Smooth muscle cell (in vitro differentiated cells): ENCODE results near the gene CTIF. TPM values are rescaled to one million over a fixed set of nuclear protein-coding genes. Genes with fewer than 3 reads are reported as not detected.

Source experiments
- DNase-seq: peaks from one replicate; lab custom pipeline; 2025; ENCODE audit not compliant: unreplicated experiment; lab: John Stamatoyannopoulos, UW
- H2AFZ ChIP-seq: fragments of 200-600 bp; sonication (generic); 2 replicates; pipeline ENCODE4 v1.6.0; 2016; ENCODE audit warnings: antibody characterized with exemption, low read depth, mild to moderate bottlenecking
- H3F3A ChIP-seq: fragments of 200-600 bp; sonication (generic); 2 replicates; pipeline ENCODE4 v1.6.0; 2017; ENCODE audit warnings: antibody characterized with exemption, low read depth
- H3K27ac ChIP-seq: fragments of 200-600 bp; sonication (generic); 2 replicates; pipeline ENCODE4 v1.5.1; 2016; ENCODE audit warnings: low read depth, mild to moderate bottlenecking
- H3K27me3 ChIP-seq: fragments of 200-600 bp; sonication (generic); 2 replicates; pipeline ENCODE4 v1.6.1; 2016; ENCODE audit warnings: low read depth, mild to moderate bottlenecking
- H3K36me3 ChIP-seq: fragments of 200-600 bp; sonication (generic); 2 replicates; pipeline ENCODE4 v1.5.1; 2016; ENCODE audit warnings: low read depth
- H3K4me1 ChIP-seq: fragments of 200-600 bp; sonication (generic); 2 replicates; pipeline ENCODE4 v1.5.1; 2016; ENCODE audit warnings: low read depth
- H3K4me2 ChIP-seq: fragments of 200-600 bp; sonication (generic); 2 replicates; pipeline ENCODE4 v1.6.0; 2016; ENCODE audit warnings: mild to moderate bottlenecking
- H3K4me3 ChIP-seq: fragments of 200-600 bp; sonication (generic); 2 replicates; pipeline ENCODE4 v1.5.1; 2016; ENCODE audit warnings: mild to moderate bottlenecking
- H3K79me2 ChIP-seq: fragments of 200-600 bp; sonication (generic); 2 replicates; pipeline ENCODE4 v1.6.0; 2016; ENCODE audit warnings: low read depth, mild to moderate bottlenecking
- H3K9ac ChIP-seq: fragments of 200-600 bp; sonication (generic); 2 replicates; pipeline ENCODE4 v1.6.0; 2016; ENCODE audit warnings: low read depth
- H3K9me3 ChIP-seq: fragments of 200-600 bp; sonication (generic); replicated peaks from 2 replicates; pipeline ENCODE4 v1.5.1; 2016; ENCODE audit warnings: low read depth
- H4K20me1 ChIP-seq: fragments of 200-600 bp; sonication (generic); 2 replicates; pipeline ENCODE4 v1.6.0; 2016; ENCODE audit warnings: low read depth
- WGBS: methylation state at CpG from one replicate; pipeline ENCODE4 v1.1.7; 2016; ENCODE audit warnings: low lambda C conversion rate; 5-methylcytosine and 5-hydroxymethylcytosine counted together
- polyA plus RNA-seq: library from polyadenylated mRNA; unstranded; fragments of >200 nt; fragmentation: Nextera tagmentation; extraction: Ambion mirVana; gene quantifications from 2 replicates; pipeline ENCODE4 v1.2.1, GENCODE V29; 2016
- total RNA-seq: library from RNA; depleted of rRNA; stranded (reverse); fragments of >200 nt; gene quantifications from 2 replicates; pipeline ENCODE4 v1.2.3, GENCODE V29; 2014
- TF ChIP-seq, protein P1 (sequence below): fragments of 200-600 bp; sonication (generic); IDR thresholded peaks from 2 replicates; pipeline ENCODE4 v1.5.1; 2017; ENCODE audit warnings: borderline replicate concordance, mild to moderate bottlenecking, antibody characterized with exemption; ENCODE audit not compliant: insufficient read depth, poor library complexity, severe bottlenecking

Gene CTIF
- total and polyA plus RNA-seq, 2 experiments from 2014 or later, result 22.2 to 25.3 TPM

DNA sequence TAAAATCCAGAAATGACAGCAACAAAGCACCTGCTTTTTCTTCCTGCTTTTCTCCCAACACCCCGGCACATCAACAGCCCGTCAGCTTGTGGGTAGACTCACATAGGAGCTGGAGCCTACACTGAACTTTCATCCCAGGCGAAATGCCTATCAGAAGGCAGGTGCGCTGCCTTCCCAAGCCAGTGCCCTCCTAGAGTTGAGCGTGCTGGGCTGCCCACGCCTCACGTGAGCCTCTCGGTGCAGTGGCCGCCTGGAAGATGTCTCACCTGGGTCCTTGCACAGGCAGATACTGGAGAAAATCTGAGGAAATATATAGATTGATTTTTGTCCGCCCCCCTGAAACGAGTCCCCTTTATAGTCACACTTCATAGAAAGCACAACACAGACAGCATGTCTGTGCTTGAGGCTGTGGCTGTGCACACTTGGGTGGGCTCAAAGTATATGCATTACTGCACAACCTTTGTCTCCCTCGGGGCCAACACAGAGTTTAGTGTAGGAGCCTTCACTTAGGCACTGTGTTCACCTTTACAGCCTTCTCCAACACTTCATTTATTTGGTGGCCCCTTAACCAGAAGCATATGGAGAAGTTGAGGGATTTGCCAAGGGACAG is 299.4 kb downstream of the CTIF start:
- Histone ChIP-seq H3K4me3 (no peak overlapping the region), H3K27me3 (no peaks in the 10 kb centered on the region), H3K4me2 (peak overlapping the region; percentile 69), H3F3A (peaks cover 38% of the 10 kb centered on the region), H2AFZ (no peak overlapping the region), H3K27ac (peak overlapping the region; percentile 97), H3K9me3 (no peaks in the 10 kb centered on the region), H3K9ac (peak overlapping the region; percentile 74), H3K79me2 (peaks cover 5% of the 10 kb centered on the region), H3K36me3 (no peaks in the 10 kb centered on the region), H4K20me1 (no peaks in the 10 kb centered on the region), H3K4me1 (peaks cover 43% of the 10 kb centered on the region)
- TF ChIP-seq, protein P1, sequence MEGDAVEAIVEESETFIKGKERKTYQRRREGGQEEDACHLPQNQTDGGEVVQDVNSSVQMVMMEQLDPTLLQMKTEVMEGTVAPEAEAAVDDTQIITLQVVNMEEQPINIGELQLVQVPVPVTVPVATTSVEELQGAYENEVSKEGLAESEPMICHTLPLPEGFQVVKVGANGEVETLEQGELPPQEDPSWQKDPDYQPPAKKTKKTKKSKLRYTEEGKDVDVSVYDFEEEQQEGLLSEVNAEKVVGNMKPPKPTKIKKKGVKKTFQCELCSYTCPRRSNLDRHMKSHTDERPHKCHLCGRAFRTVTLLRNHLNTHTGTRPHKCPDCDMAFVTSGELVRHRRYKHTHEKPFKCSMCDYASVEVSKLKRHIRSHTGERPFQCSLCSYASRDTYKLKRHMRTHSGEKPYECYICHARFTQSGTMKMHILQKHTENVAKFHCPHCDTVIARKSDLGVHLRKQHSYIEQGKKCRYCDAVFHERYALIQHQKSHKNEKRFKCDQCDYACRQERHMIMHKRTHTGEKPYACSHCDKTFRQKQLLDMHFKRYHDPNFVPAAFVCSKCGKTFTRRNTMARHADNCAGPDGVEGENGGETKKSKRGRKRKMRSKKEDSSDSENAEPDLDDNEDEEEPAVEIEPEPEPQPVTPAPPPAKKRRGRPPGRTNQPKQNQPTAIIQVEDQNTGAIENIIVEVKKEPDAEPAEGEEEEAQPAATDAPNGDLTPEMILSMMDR, result no peak
- 91% methylated on average over 12 of the region's 12 CpGs for WGBS
- DNase-seq, result no peak

DNA sequence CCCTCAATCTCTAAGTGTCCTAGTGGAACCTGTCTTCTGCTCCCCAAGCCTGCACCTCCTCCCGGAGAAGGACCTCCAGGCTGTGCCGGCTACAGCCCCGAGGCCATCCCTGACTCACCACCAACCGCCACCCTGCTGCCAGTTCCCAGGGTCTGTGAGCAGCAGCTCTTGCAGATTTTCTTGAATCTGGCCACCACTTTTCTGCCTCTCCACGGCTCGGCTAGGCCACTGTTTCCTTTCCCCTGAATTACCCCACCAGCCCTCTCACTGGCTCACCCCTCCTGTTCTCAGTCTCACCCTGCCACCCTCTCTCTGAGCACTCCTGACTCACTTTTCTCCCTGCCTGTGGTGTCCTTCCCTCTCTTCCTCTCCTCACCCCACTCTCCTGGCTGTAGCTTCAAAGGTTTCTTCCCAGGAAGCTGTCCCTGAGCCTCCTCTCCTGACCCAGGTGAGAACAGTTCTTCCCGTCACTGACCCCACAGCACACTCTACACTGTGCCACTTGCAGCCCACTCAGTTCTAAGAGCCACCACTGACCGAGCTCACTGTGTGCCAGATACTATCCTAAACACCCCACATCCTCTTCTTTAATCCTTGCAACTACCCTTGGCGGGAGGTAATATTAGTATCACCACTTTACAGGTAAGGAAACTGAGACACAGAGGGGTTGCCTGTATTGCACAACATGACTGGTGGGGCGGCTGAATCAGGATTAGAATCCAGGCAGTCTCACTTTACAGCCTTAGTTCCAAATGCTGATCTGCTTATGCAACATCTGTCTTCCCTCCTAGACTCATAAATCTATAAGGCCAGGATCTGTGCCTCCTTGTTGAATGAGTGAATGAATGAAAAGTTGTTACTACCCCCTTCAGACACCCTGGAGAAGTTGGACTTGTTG is 300.3 kb downstream of the CTIF start:
- 15% methylated on average over 10 of the region's 10 CpGs for WGBS
- peak overlapping the region; percentile 69 for H3K4me2 ChIP-seq
- peak overlapping the region; percentile 97 for H3K27ac ChIP-seq
- H3K9ac ChIP-seq, result peak overlapping the region; percentile 74
- no peaks in the 10 kb centered on the region for H3K27me3 ChIP-seq
- TF ChIP-seq, protein P1, result no peak
- H3K36me3 ChIP-seq, result no peaks in the 10 kb centered on the region
- no peaks in the 10 kb centered on the region for H4K20me1 ChIP-seq
- H3K4me3 ChIP-seq, result no peak overlapping the region
- peaks cover 34% of the 10 kb centered on the region for H3K4me1 ChIP-seq
- no peak overlapping the region for H2AFZ ChIP-seq
- H3F3A ChIP-seq, result peaks cover 35% of the 10 kb centered on the region
- H3K79me2 ChIP-seq, result peaks cover 5% of the 10 kb centered on the region
- DNase-seq, result no peak
- no peaks in the 10 kb centered on the region for H3K9me3 ChIP-seq

DNA sequence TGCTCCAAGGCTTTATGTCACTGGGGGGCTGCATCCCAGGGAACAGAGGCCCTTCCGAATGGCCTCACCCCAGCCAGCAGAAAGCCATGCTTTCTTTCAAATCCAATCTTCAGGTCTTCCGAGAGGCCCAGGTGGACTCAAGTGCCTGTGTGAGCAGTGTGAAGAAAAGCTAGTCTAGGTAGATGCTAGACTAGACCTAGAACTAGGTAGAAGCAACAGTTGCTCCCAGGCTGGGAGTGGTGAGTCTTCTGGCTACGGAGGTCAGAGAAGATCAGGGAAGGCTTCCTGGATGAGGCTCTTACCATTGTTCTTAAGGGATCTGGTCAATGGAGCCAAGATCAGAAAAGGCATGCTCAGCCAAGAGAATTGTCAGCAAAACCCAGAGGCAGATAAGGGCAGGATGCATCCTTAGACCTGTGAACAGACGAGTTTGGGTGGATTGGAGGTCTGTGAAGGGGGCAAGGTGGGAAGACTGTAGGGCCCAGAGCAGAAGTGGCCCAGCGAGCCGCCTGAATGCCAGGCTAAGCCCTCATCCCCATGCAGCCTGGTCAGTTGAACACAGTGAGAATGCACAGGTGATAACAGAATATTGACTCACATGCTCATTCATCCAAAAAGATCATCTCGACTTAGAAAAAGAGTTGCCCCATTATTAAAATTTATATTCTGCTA is 301.1 kb downstream of the CTIF start:
- Histone ChIP-seq H3K4me3 (no peak overlapping the region), H3K4me2 (peak overlapping the region; percentile 69), H4K20me1 (no peaks in the 10 kb centered on the region), H3K27ac (peak overlapping the region; percentile 97), H3K79me2 (peaks cover 5% of the 10 kb centered on the region), H3K4me1 (peaks cover 32% of the 10 kb centered on the region), H3F3A (peaks cover 31% of the 10 kb centered on the region), H3K27me3 (no peaks in the 10 kb centered on the region), H2AFZ (no peak overlapping the region), H3K36me3 (no peaks in the 10 kb centered on the region), H3K9me3 (no peaks in the 10 kb centered on the region), H3K9ac (no peak overlapping the region)
- 80% methylated on average over 7 of the region's 7 CpGs for WGBS
- no peak for DNase-seq
- TF ChIP-seq, protein P1, result no peak
